Fibroblast of lung (primary cell): ENCODE results near the gene ALDH1L1. TPM values are rescaled to one million over a fixed set of nuclear protein-coding genes. Genes with fewer than 3 reads are reported as not detected.

Experiments used
- DNase-seq, 2 donors: peaks; one replicate each; pipeline versions ENCODE4 v3.0.0 to v3.0.0-alpha.2; 2010; ENCODE audit warnings: low read depth in 2 of 2
- H2AFZ ChIP-seq: 2 replicates; pipeline ENCODE4 v1.5.1; 2012; ENCODE audit warnings: low read length, control low read depth, inconsistent platforms
- H3K27ac ChIP-seq: 2 replicates; pipeline ENCODE4 v1.5.1; 2011; ENCODE audit warnings: low read length, control low read depth; ENCODE audit not compliant: insufficient read depth
- H3K27me3 ChIP-seq: 2 replicates; pipeline ENCODE4 v1.5.1; 2011; ENCODE audit warnings: mild to moderate bottlenecking, low read length; ENCODE audit not compliant: control insufficient read depth, insufficient read depth
- H3K36me3 ChIP-seq: 2 replicates; pipeline ENCODE4 v1.5.1; 2011; ENCODE audit warnings: low read length; ENCODE audit not compliant: control insufficient read depth, insufficient read depth
- H3K4me1 ChIP-seq: 2 replicates; pipeline ENCODE4 v1.5.1; 2011; ENCODE audit warnings: low read length; ENCODE audit not compliant: control insufficient read depth, insufficient read depth; ENCODE audit errors: extremely low read depth
- H3K4me2 ChIP-seq: 2 replicates; pipeline ENCODE4 v1.5.1; 2011; ENCODE audit warnings: low read length, control low read depth; ENCODE audit not compliant: insufficient read depth; ENCODE audit errors: extremely low read depth
- H3K4me3 ChIP-seq, 4 experiments: fragments of 200-600 bp in 1 of 4; sonication (generic) in 1 of 4; replicated peaks in 1 of 4; 2 replicates each; pipeline ENCODE4 v1.5.1; 2011 to 2016; ENCODE audit warnings: low read length in 4 of 4, low read depth in 3 of 4, mild to moderate bottlenecking in 3 of 4, control low read depth in 2 of 4, inconsistent platforms in 1 of 4, mixed read lengths in 1 of 4; ENCODE audit not compliant: insufficient read depth in 1 of 4; ENCODE audit errors: control extremely low read depth in 1 of 4
- H3K79me2 ChIP-seq: 2 replicates; pipeline ENCODE4 v1.5.1; 2012; ENCODE audit warnings: mild to moderate bottlenecking, low read length, inconsistent platforms; ENCODE audit not compliant: control insufficient read depth, insufficient read depth
- H3K9ac ChIP-seq: 2 replicates; pipeline ENCODE4 v1.5.1; 2011; ENCODE audit warnings: mild to moderate bottlenecking, low read length, control low read depth; ENCODE audit not compliant: insufficient read depth
- H3K9me3 ChIP-seq: 2 replicates; pipeline ENCODE4 v1.5.1; 2012; ENCODE audit warnings: low read depth, low read length; ENCODE audit not compliant: control insufficient read depth, insufficient read depth
- H4K20me1 ChIP-seq: 2 replicates; pipeline ENCODE4 v1.5.1; 2011; ENCODE audit warnings: low read length; ENCODE audit not compliant: control insufficient read depth, insufficient read depth; ENCODE audit errors: extremely low read depth
- CTCF ChIP-seq, 2 donors: IDR thresholded peaks in 1 of 2; conservative IDR thresholded peaks in 1 of 2; 1 replicate in 1 of 2; 2 replicates in 1 of 2; pipeline ENCODE4 v1.5.1; 2011 to 2012; ENCODE audit warnings: low read length in 2 of 2, control low read depth in 1 of 2, inconsistent platforms in 1 of 2, low read depth in 1 of 2, mild to moderate bottlenecking in 1 of 2
- EZH2 ChIP-seq: IDR thresholded peaks from 2 replicates; pipeline ENCODE4 v1.5.1; 2012; ENCODE audit warnings: low read length, control low read depth, mild to moderate bottlenecking; ENCODE audit errors: missing control alignments
- polyA plus RNA-seq, 2 donors: library from polyadenylated mRNA; depleted of rRNA in 1 of 2; stranded (reverse) in 1 of 2; unstranded in 1 of 2; fragments of >200 nt; gene quantifications; 2 replicates each; pipeline ENCODE4 v1.2.1, GENCODE V29; 2011 to 2012; ENCODE audit warnings: missing spikeins in 1 of 2
- total RNA-seq: library from RNA; depleted of rRNA; stranded (reverse); fragments of >200 nt; gene quantifications from 2 replicates; pipeline ENCODE4 v1.2.1, GENCODE V29; 2014

The ALDH1L1 gene
- total and polyA plus RNA-seq, 2 donors (not counting 1 experiment from before 2014, with no cell fraction given), result not detected

- Histone ChIP-seq H3K27me3 (peaks cover 2% of the 10 kb centered on the region), H3K9me3 (no peaks in the 10 kb centered on the region), H3K27ac (no peak overlapping the region), H3K9ac (no peak overlapping the region), H3K4me1 (no peaks in the 10 kb centered on the region), H4K20me1 (no peaks in the 10 kb centered on the region), H3K36me3 (no peaks in the 10 kb centered on the region), H2AFZ (no peak overlapping the region), H3K4me2 (no peak overlapping the region), H3K4me3 (no peak overlapping the region), H3K79me2 (no peaks in the 10 kb centered on the region)
- TF ChIP-seq CTCF (conservative IDR thresholded peaks at IDR 0.05 in 1 of 2, IDR thresholded peaks at IDR 0.05 in 1 of 2; ENCODE audit: low read depth in 1 of 2, low read length in 2 of 2), result no peak
- TF ChIP-seq EZH2, result no peak
- no peak for DNase-seq
These were observed 14.4 kb downstream of the ALDH1L1 start for GRCh38 chr3:126166009-126166408.

- Histone ChIP-seq H4K20me1 (no peaks in the 10 kb centered on the region), H3K27ac (no peak overlapping the region), H3K9me3 (no peaks in the 10 kb centered on the region), H3K4me1 (no peaks in the 10 kb centered on the region), H3K36me3 (no peaks in the 10 kb centered on the region), H2AFZ (no peak overlapping the region), H3K4me3 (no peak overlapping the region), H3K4me2 (no peak overlapping the region), H3K9ac (no peak overlapping the region), H3K79me2 (no peaks in the 10 kb centered on the region), H3K27me3 (peaks cover 2% of the 10 kb centered on the region)
- no peak for DNase-seq
- TF ChIP-seq CTCF (conservative IDR thresholded peaks at IDR 0.05 in 1 of 2, IDR thresholded peaks at IDR 0.05 in 1 of 2; ENCODE audit: low read depth in 1 of 2, low read length in 2 of 2) (no peak), EZH2 (no peak)
These were observed 19.1 kb downstream of the ALDH1L1 start for GRCh38 chr3:126161309-126161708.

GRCh38 chr3:126160243-126161210, 19.9 kb downstream of the ALDH1L1 start:
- DNase-seq, result no peak
- Histone ChIP-seq H2AFZ (no peak overlapping the region), H3K27me3 (peaks cover 2% of the 10 kb centered on the region), H3K36me3 (no peaks in the 10 kb centered on the region), H3K4me3 (no peak overlapping the region), H3K4me2 (no peak overlapping the region), H4K20me1 (no peaks in the 10 kb centered on the region), H3K9me3 (no peaks in the 10 kb centered on the region), H3K9ac (no peak overlapping the region), H3K79me2 (no peaks in the 10 kb centered on the region), H3K27ac (no peak overlapping the region), H3K4me1 (no peaks in the 10 kb centered on the region)
- no peak for TF ChIP-seq EZH2
- no peak for TF ChIP-seq CTCF (conservative IDR thresholded peaks at IDR 0.05 in 1 of 2, IDR thresholded peaks at IDR 0.05 in 1 of 2; ENCODE audit: low read depth in 1 of 2, low read length in 2 of 2)
